GM12878 (cell line): Measurements from ENCODE around the gene DLG2. TPM values are rescaled to one million over a fixed set of nuclear protein-coding genes. Genes with fewer than 3 reads are reported as not detected.

ENCODE experiments used
- BHLHE40 ChIP-seq, 2 experiments: fragments of 450-650 bp in 1 of 2; IDR thresholded peaks; 2 replicates each; pipeline ENCODE4 v1.6.1; 2011 to 2017; ENCODE audit warnings: low read depth in 2 of 2, borderline replicate concordance in 1 of 2, improper control_type of control experiment in 1 of 2, low read length in 1 of 2, mild to moderate bottlenecking in 1 of 2
- BRCA1 ChIP-seq: IDR thresholded peaks from 2 replicates; pipeline ENCODE4 v1.6.1; 2011; ENCODE audit warnings: low read depth, low read length, improper control_type of control experiment
- CBX3 ChIP-seq: fragments of 200-600 bp; sonication (generic); IDR thresholded peaks from 2 replicates; pipeline ENCODE4 v1.6.1; 2016; ENCODE audit warnings: low read depth, borderline replicate concordance
- CBX5 ChIP-seq: sonication (generic); IDR thresholded peaks from 2 replicates; pipeline ENCODE4 v1.6.1; 2016; ENCODE audit warnings: low read depth, moderate library complexity, mild to moderate bottlenecking, inconsistent platforms
- E4F1 ChIP-seq: fragments of 450-650 bp; IDR thresholded peaks from 2 replicates; pipeline ENCODE4 v1.6.1; 2018; ENCODE audit warnings: borderline replicate concordance, mild to moderate bottlenecking; ENCODE audit not compliant: partially characterized antibody
- ETV6 ChIP-seq, 2 experiments: fragments of 450-650 bp in 1 of 2; IDR thresholded peaks in 1 of 2; conservative IDR thresholded peaks in 1 of 2; 2 replicates each; pipeline ENCODE4 v1.6.1; 2014; ENCODE audit warnings: antibody characterized with exemption in 1 of 2, borderline replicate concordance in 1 of 2, low read depth in 1 of 2, mild to moderate bottlenecking in 1 of 2, moderate library complexity in 1 of 2
- GABPA ChIP-seq: IDR thresholded peaks from 2 replicates; pipeline ENCODE4 v1.6.1; 2014; ENCODE audit warnings: antibody characterized with exemption, low read depth, mild to moderate bottlenecking, inconsistent platforms
- GATAD2B ChIP-seq: fragments of 450-650 bp; conservative IDR thresholded peaks from 2 replicates; pipeline ENCODE4 v1.6.1; 2017; ENCODE audit warnings: low read depth, mild to moderate bottlenecking, moderate library complexity
- HCFC1 ChIP-seq: fragments of 150-350 bp; IDR thresholded peaks from 2 replicates; pipeline ENCODE4 v1.6.1; 2014; ENCODE audit warnings: low read length
- HDAC6 ChIP-seq: fragments of 200-600 bp; sonication (generic); IDR thresholded peaks from one replicate; pipeline ENCODE4 v1.8.0; 2017; ENCODE audit warnings: antibody characterized with exemption; ENCODE audit not compliant: unreplicated experiment
- IKZF1 ChIP-seq: fragments of 450-650 bp; conservative IDR thresholded peaks from 2 replicates; pipeline ENCODE4 v1.6.1; 2017; ENCODE audit warnings: antibody characterized with exemption, mild to moderate bottlenecking
- KAT2A ChIP-seq: conservative IDR thresholded peaks from 2 replicates; pipeline ENCODE4 v1.6.1; 2011; ENCODE audit warnings: low read depth, low read length; ENCODE audit not compliant: control insufficient read depth
- NBN ChIP-seq: fragments of 450-650 bp; IDR thresholded peaks from 2 replicates; pipeline ENCODE4 v1.6.1; 2016
- NFYA ChIP-seq: IDR thresholded peaks from 2 replicates; pipeline ENCODE4 v1.6.1; 2011; ENCODE audit warnings: low read depth, mild to moderate bottlenecking, low read length, improper control_type of control experiment, borderline replicate concordance
- RAD21 ChIP-seq: IDR thresholded peaks from 2 replicates; pipeline ENCODE4 v1.6.1; 2011; ENCODE audit warnings: mild to moderate bottlenecking, low read depth, low read length, moderate library complexity; ENCODE audit not compliant: insufficient read depth
- RAD51 ChIP-seq: fragments of 450-650 bp; IDR thresholded peaks from 2 replicates; pipeline ENCODE4 v1.6.1; 2016; ENCODE audit warnings: moderate library complexity, mild to moderate bottlenecking, inconsistent platforms
- SKIL ChIP-seq: fragments of 450-650 bp; IDR thresholded peaks from 2 replicates; pipeline ENCODE4 v1.6.1; 2017; ENCODE audit warnings: mild to moderate bottlenecking, low read depth, inconsistent platforms; ENCODE audit not compliant: poor library complexity, severe bottlenecking
- SP1 ChIP-seq: IDR thresholded peaks from one replicate; pipeline ENCODE4 v1.6.1; 2011; ENCODE audit warnings: low read depth, low read length
- ZBTB40 ChIP-seq: fragments of 450-650 bp; IDR thresholded peaks from 2 replicates; pipeline ENCODE4 v1.6.1; 2016; ENCODE audit warnings: mild to moderate bottlenecking, moderate library complexity, borderline replicate concordance
- ZNF384 ChIP-seq: IDR thresholded peaks from 2 replicates; pipeline ENCODE4 v1.6.1; 2012; ENCODE audit warnings: low read depth, mild to moderate bottlenecking, low read length, improper control_type of control experiment, borderline replicate concordance
- polyA plus RNA-seq, 11 experiments: library from polyadenylated mRNA; depleted of rRNA in 4 of 11; unstranded in 6 of 11; stranded (reverse) in 5 of 11; fragments of >200 nt; fragmentation: Nextera tagmentation in 4 of 11; fragmentation: Illumina TruSeq in 1 of 11; extraction: Ambion mirVana in 4 of 11; extraction: Trizol in 1 of 11; gene quantifications; 1 replicate in 1 of 11; 2 replicates in 10 of 11; pipeline versions ENCODE4 v1.2.1 to v1.2.3, GENCODE V29; 2011 to 2016; ENCODE audit warnings: inconsistent platforms in 2 of 11, missing spikeins in 2 of 11, low read depth in 1 of 11
- total RNA-seq, 4 experiments: library from RNA; depleted of rRNA in 3 of 4; stranded (reverse); fragments of >200 nt in 3 of 4; fragmentation: Illumina TruSeq in 1 of 4; extraction: Trizol in 1 of 4; gene quantifications; 2 replicates each; pipeline versions ENCODE4 v1.2.1 to v1.2.3, GENCODE V29; 2013 to 2021

DLG2 gene
- total and polyA plus RNA-seq, 10 of the 15 experiments (the other 5 are each of a cell fraction or from before 2014, with no cell fraction given), result 0.09 to 0.98 (median 0.35) TPM

GRCh38 chr11:85664615-85665481 lies 37.7 kb upstream of the DLG2 start, which contains the start of gene CREBZF (continued):
- TF ChIP-seq BHLHE40 (IDR thresholded peaks at IDR 0.05; ENCODE audit: borderline replicate concordance in 1 of 2, low read depth in 2 of 2, low read length in 1 of 2) (peak in 1 of 2 experiments; percentile 36; a peak in 1 of 4 replicates), GABPA (peak; percentile 66), RAD51 (no peak), ZNF384 (no peak), ZBTB40 (peak; percentile 71; the same call in 1 of the 2 replicates), CBX3 (no peak), SP1 (no peak), NBN (no peak), ETV6 (conservative IDR thresholded peaks at IDR 0.05 in 1 of 2, IDR thresholded peaks at IDR 0.05 in 1 of 2; ENCODE audit: borderline replicate concordance in 1 of 2, low read depth in 1 of 2) (0 out of 4 replicates have a peak, but pooled peaks of 1 of the 2 experiments have one; percentile 15), HCFC1 (peak; percentile 33; the same call in 1 of the 2 replicates), BRCA1 (peak; percentile 78), SKIL (no peak), IKZF1 (peak; percentile 76), GATAD2B (peak; percentile 90), RAD21 (no peak), CBX5 (no peak), NFYA (no peak), E4F1 (no peak), HDAC6 (no peak), KAT2A (no peak)
